IPS-NIHi7 (cell line): ENCODE results near the gene ECHS1.
A peak's percentile ranks its signal among the peaks of the same experiment; 100 is the strongest.
"Not testable (repeated sequence)": the region's sequence is repeated elsewhere in the genome, so short reads cannot be mapped to it uniquely, and the experiment has no call there.

Experiments
- DNase-seq: peaks from one replicate; pipeline ENCODE4 v3.0.0; 2012; ENCODE audit warnings: mixed read lengths; ENCODE audit errors: extremely low spot score

ECHS1 gene

DNA sequence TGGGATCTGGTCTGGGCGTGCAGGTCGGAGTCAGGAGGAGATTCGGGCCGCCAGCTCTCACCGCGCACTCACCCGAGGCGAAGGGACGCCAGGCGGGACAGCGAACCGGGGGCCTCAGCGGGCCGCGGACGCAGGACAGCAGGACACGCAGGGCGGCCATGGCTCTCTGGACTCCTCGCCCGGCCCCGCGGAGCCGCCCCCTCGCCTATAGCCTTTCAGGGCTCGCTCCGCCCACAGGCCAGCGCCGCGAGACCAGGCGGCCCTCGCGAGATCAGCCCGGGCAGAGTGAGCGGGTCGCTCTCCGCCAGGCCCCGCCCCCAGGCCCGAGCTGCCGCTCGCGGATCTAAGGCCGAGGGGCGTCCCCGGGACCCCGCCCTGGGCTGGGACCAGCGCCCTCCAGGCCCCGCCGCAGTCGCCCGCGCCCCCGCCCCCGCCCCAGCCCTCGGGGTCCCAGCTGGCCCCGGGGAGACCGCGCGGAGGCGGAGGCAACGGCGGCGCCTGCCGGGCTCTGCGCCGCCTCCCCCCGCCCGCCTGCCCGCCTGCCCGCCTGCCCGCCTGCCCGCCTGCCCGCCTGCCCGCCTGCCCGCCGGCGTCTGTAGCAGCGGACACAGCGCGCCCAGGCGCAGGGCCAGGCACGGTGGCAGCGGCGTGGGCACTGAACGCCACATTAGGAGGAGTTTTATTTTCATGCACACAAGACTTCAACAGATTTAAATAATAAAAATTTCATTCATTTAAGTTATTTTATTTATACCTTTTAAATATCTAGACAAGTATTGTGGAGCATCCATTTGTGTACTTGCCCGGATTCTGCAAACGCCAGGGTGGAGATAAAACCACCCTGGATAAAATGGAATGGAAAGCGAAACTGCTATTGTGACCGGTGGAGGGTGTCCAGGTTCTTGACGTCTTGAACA, at the start of gene ECHS1:
ECHS1 (minus strand) TSS at position 181 of the 917 bp plus-strand sequence; CDS start at position 160, 21 bp downstream.
- DNase-seq = peak; percentile 99

DNA sequence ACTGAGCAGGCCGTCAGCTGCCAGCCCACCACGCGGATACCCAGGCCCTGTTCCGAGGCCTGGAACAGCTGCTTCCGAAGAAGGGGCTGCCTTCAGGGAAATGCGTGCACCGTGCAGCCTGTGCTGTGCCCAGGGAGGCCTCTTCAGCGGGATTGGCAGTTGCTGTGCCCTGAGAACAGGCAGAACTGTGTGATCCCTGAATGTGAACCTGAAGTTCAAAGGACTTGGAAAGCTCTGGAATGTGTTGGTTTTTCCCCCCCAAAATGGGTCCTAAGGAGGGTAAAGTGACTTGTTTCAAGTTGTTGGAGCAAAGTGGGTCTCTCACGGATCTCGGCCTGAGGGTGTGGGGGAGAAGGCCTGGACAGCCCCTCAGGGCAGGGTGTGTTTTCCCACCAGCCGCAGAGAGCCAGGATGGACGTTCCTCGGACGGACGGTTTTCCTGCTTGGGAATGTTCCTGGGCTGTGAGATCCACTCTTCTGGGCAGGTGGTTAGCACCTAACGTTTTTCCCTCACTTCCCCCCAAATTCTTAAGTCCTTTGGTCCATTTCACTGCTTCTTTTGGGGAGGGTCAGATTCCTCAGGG, 49.2 kb upstream of the ECHS1 start:
- DNase-seq = no peak

DNA sequence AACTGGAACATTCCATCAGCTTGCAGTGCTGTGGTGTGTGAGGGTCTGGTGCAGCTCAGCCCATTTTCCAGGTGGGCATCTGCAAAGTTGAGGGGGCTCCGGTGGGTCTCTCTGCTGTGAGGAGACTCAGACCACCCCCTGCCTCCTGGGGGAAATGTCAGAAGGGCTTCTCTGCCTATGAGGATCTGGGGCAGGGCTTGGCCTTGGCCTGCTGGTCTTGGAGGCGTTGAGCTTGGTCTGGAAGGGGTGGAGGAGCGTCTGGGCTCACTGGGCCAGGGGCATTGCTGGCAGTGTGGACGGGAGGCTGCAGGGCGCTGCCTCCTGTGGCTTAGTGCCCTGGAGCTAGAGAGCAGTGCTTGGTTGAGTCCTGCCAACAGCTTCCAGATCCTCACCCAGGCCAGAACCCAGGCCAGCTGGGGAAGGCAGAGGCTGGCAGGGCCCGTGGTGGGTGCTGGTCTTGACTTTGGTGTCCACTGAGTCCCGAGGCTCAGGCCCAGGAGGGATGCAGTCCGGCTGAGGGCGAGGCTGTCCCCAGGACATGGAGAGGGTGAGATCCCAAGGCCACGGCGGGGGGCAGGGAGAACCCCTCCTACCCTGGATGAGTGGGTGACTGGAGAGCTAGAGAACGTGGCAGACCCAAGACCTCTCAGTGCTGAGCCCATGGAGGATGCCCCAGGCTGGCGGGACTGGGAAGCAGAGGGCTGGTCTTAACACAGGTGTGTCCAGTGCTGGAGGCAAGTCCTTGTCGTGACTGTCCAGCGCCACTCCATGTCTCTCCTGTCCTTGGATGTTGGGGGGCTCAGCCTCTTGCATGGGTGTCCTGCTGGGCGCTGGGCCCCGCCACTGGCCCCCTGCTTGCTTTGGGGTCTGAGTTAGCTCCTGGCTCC, 48.4 kb upstream of the ECHS1 start:
- no peak for DNase-seq

DNA sequence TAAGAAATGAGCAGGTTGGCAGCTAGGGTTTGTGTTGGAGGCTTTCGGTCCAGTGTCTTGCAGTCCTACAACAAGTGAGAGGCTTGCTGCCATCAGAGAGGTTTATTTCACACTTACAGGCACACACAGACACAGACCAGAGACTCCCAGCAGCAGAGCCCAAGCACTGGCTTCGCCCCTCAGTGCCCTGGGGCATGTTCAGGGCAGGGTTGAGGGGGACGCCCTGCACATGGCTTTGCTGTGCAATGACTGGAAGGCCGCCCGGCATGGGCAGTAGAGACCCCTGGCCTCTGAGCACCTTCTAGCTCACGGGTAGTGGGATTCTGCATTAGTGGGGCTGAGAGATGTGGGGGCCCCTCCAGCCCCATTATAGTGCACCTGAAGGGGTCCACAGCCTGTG, 47.4 kb upstream of the ECHS1 start:
- DNase-seq = no peak

DNA sequence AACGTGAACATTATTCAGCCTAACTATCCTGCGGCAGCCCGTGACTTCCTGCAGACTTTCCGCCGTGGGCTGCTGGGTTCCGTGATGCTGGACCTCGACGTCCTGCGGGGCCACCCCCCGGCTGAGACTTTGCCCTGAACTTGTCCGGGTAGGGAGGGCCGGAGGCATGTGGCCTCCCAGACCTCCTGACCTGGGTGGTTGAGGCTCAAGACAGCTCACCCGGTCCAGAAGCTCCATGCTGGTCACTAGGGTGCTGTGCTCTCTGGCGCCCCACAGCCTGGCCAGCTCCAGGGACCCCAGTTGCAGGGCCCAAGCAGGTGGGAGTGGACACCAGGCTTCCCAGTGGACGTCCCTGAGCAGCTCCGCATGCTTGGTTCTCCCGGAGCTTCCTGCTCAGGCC, 46.9 kb upstream of the ECHS1 start:
- DNase-seq = no peak

DNA sequence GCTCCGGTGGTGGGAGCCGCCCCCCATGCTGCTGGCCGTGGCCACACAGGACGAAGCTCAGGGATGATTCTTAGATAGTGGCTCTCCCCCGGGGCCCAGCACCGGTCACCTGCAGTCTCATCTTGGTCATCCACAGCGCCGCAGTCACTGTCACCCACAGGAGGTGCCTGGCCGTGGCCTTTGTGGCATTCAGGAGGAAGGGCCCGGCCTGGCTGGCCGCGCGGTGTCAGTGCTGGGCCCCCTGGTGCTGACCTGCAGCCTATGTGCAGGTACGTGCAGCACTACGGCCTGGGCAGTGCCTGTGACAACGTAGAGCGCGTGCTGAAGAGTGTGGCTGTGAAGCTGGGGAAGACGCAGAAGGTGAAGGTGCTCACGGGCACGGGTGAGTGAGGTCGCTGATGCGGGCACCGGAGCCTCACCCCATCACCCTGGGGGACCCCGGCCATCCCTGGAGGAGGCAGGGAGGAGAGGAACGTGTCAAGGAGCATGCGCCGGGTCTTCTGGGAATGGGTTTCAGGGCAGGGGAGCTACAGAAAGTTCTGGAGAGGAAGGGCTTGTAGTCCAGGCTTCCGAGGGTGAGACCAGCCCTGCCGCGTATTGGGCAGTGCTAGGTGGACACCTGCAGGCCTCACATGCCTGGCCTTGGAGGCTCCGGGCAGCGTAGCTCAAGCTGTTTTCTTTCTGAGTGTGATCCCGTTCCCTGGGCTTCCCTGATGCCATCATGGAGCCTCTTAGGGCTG, 46.2 kb upstream of the ECHS1 start:
- DNase-seq = no peak

DNA sequence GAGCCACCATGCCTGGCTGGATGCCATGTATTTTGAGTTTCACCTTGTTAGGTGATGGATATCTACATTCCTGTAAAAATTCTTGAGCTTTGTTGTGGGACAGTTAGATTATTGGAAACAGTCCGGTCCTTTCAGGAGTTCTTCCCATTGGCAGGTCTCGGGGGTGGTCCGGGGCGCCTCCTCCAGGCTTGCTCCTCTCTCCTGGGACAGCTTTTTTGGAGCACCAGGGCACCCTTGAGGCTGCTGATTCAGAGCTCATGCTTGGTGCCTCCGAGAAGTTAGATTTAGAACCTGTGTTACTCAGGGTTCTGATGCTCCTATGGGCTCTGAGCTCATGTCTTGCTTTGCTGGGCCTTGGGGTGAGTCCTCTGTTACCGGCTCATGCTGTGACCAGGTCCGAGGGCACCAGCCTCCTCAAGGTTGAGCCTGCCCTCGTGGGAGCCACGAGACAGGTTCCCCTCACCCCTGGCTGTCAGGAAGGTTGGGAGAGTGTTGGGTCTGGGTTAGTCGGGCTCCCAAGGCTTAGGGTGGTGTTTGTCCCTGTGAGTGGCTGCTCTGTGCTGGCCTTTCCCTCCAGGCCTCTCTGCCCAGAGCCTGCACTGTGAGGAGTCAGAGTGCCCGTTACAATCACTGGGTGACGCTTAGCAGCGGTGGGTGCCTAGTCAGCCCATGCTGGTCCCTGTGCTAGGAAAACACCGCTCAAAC, 45.3 kb upstream of the ECHS1 start:
- no peak for DNase-seq

DNA sequence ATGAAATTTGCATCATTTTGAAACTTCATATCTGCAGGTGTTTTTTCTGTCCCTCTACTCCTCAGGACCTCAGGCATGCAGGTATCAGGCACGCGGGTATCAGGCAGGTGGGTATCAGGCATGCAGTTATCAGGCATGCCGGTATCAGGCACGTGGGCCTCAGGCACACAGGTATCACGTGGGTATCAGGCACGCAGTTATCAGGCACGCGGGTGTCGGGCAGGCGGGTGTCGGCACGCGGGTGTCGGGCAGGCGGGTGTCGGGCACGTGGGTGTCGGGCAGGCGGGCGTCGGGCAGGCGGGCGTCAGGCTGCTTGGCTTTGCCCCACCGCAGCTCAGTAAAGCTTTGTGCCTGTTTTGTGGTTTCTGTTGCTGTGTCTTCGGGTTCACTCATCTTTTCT, 42.6 kb upstream of the ECHS1 start:
- no peak for DNase-seq

DNA sequence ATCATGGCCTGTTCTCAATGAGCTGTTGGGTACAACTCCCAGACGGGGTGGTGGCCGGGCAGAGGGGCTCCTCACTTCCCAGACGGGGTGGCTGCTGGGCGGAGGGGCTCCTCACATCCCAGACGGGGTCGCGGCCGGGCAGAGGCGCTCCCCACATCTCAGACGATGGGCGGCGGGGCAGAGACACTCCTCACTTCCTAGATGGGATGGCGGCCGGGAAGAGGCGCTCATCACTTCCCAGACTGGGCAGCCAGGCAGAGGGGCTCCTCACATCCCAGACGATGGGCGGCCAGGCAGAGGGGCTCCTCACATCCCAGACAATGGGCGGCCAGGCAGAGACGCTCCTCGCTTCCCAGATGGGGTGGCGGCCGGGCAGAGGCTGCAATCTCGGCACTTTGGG, 41.2 kb upstream of the ECHS1 start:
- not testable (repeated sequence) for DNase-seq

DNA sequence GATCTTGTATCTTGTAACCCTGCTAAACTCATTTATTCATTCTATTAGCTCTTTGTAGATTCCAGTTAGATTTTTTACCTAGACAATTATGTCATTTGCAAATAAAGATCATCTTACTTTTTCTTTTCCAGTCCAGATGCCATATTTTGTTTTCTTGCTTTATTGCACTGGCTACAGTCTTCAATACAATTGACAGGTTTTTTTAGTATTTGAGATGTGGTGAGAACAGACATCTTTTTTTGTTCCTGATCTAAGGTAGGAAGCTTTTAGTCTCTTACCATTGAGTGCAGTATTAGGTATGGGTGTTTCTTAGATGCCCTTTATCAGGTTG, 39.2 kb upstream of the ECHS1 start:
- no peak for DNase-seq

DNA sequence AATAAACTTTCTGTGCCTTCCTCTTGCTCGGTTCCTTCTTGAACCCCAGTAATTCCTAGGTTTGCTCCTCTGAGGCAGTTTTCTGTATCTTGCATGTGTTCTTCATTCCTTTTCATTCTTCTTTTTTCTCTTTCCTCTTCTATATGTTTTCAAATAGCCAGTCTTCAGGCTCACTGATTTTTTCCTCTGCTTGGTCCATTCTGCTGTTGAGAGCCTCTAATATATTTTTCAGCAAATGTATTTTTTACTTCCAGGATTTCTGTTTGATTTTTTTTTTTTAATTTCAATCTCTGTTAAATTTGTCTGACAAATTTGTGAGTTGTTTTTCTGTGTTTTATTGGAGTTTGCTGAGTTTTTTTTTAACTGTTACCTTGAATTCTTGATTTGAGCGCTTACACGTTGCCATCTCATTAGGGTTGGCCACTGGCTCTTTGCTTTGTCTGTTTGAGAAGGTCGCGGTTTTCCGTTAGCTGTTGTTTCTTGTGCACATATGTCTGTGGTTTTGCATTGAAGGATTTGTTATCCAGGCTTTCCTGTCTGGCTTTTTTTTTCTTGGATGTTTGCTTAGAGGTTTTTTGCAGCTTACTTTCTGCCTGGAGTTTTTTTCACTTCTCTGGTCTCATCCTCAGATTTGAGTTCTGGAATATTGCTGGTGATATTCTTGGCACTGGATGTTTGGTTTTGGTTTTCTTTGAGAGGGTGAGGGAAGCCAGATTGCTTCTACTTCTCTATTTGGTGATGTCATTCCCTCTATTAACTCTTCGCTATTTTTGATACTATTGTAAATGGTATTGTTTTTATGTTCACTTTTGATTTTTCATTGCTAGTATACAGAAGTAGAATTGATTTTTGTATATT, 38.6 kb upstream of the ECHS1 start:
- no peak for DNase-seq

DNA sequence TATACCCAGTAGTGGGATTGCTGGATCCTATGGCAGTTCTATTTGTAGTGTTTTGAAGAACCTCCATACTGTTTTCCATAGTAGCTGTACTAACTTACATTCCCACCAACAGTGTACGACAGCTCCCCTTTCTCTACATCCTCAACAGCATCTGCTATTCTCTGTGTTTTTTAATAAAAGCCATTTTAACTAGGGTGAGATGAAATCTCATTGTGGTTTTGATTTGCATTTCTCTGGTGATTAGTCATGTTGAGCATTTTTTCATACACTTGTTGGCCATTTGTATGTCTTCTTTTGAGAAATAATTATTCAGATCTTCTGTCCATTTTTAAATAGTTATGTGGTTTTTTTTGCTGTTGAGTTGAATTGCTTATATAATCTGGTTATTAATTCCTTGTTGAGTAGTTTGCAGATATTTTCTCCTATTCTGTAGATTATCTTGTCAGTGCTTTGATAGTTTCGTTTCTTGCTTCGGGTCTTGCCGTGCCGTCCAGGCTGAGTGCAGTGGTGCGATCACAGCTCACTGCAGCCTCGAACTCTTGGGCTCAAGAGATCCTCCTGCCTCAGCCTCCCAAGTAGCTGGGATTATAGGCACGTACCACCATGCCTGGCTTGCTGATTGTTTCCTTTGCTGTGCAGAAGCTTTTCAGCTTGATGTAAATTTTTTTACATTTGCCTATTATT, 32.8 kb upstream of the ECHS1 start:
- no peak for DNase-seq

DNA sequence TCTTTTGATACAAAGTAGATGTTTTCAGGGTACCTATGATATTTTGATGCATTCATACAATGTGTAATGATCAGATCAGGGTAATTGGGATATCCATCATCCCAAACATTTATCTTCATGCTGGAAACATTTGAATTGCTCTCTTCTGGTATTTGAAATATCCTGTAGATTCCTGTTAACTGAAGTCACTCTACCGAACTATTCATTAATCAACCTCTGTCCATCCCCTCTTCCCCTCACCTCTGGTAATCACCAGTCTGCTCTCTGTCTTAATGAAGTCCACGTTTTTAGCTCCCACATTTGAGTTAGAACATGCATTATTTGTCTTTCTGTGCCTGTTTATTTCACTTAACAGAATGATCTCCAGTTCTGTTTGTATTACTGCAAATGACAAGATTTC, 32.1 kb upstream of the ECHS1 start:
- DNase-seq = no peak

DNA sequence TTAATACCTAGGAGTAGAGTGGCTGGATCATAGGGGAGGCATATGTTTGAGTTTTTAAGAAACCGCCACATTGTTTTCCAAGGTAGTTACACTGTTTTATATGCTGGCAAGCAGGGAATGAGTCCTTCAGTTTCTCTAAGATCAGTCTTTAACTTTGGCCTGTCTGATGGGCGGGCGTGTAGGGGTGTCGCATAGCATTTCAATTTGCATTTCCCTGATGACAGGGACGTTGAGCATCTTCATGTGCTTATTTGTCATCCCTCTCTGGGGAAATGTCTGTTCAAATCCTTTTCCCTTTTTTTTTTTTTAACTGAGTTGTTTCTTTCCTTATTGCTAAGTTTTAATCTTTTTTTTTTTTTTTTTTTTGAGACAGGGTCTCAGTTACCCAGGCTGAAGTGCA, 30.6 kb upstream of the ECHS1 start:
- DNase-seq = no peak

DNA sequence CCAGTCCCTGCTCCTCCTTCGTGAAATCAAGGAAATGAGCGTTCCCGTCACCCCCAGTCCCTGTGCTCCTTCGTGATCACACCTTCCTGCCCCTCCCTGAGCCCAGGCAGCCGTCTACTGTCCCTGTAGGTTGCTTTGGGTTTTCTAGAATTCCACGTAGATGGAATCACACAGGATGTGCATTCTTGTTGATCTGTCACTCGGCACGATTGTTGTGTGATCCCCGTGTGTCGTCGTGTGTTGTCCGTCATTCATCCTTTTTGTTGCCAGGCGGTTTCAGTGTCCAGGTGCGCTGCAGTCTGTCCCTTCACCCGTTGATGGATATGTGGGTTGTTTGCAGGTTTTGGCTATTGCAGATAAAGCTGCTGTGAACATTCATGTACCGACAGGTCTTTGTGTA, 30.2 kb upstream of the ECHS1 start:
- DNase-seq = no peak

DNA sequence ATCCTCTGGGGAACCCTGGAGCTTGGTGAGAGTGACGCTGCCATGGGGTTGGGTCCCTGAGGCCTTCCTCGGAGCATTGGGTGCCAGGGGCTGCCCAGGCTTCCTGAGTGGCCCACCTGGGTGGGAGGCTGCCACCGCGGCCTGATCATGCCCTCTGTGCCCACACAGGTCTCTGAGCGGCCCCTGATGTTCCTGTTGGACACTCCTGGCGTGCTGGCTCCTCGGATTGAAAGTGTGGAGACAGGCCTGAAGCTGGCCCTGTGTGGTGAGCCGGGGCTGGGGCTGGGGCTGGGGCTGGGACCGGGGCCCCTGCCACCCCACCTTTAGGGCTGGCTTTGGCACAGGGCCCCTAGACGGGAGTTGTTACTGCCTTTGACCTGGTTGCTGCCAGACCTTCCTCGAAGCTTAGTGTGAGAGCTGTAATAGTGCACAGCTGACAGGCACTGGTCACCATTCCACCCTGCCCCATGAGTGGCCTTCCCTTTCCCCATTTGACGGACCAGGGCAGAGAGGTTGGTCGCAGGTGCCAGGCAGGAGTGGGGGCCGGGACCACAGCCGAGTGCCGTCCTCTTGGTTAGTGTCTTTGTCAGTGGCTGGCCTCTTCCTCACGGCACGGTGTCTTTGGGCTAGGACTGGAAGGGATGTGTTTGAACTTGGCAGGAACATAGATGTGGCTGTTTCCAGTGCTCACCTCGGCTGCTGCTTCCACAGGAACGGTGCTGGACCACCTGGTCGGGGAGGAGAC, 29.0 kb upstream of the ECHS1 start:
- DNase-seq = no peak

DNA sequence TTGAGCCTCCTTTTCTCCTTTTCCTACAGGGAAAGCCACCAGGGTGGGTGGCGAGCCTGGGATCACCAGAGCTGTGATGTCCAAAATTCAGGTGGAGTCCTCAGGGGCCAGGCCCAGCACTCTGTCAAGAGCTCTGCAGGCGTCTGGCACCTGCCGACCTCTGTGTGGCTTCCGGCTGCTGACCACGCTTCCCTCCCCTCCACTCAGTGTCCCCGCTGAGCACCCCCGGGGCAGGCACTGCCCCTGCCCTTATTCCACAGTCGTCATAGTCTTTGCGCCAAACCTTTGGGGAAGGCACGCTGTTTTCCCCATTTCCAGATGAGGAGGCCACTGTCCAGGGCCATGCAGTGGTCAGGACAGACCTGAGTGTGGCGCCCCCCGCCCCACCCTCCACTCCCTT, 28.3 kb upstream of the ECHS1 start:
- DNase-seq = no peak

DNA sequence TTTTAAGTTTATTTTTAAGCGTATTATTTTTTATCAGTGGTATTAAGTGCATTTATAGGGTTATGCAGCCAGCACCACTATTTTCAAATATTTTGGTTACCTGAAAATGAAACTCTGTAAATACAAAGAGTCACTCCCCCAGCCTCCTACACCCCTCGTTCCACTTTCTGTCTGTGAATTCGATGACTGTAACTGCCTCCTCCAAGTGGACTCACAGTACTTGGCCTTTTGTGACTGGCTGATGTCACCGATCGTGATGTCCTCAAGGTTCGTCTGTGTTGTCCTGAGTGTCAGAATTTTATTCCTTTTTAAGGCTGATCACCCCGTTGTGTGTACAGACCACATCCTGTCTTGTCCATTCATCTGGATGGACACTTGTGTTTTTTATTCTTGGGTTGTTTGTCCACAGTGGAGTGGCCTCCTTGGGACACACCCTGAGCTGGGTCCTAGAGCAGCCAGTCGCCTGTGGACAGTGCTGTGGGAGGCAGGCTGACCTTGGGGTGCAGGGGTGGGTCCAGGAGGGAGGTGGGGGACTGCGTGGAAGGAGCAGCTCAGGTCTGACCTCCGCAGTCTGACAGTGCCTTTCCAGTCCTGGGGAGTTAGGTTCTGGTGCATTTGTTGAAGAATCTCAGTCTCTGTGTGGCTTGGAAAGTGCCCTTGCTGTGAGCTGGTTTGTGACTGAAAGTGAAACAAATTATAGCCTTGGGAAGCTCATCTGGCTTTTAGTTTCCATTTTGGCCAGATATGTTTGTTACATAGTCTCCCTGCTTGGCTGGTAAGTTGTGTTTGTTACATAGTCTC, 27.7 kb upstream of the ECHS1 start:
- no peak for DNase-seq
